Astrocyte (in vitro differentiated cells and primary cell): ENCODE measurements around the gene CYP3A4. TPM values are rescaled to one million over a fixed set of nuclear protein-coding genes. Genes with fewer than 3 reads are reported as not detected.

Experiments used
- DNase-seq: peaks from one replicate; pipeline ENCODE4 v3.0.0-alpha.2; 2010; ENCODE audit warnings: low read depth
- FAIRE-seq: peaks from 2 replicates; lab custom pipeline; 2011; peaks lifted over from hg19 to GRCh38; lab: Jason Lieb, UNC
- H2AFZ ChIP-seq: 2 replicates; pipeline ENCODE4 v1.6.0; 2012; ENCODE audit warnings: low read depth, low read length, inconsistent platforms
- H3K27ac ChIP-seq: 2 replicates; pipeline ENCODE4 v1.5.1; 2011; ENCODE audit warnings: low read depth, low read length, inconsistent platforms
- H3K27me3 ChIP-seq: 2 replicates; pipeline ENCODE4 v1.6.0; 2011; ENCODE audit warnings: low read length, inconsistent platforms; ENCODE audit not compliant: insufficient read depth
- H3K36me3 ChIP-seq: 2 replicates; pipeline ENCODE4 v1.5.1; 2011; ENCODE audit warnings: low read length, inconsistent platforms; ENCODE audit not compliant: insufficient read depth
- H3K4me1 ChIP-seq: 2 replicates; pipeline ENCODE4 v1.5.1; 2011; ENCODE audit warnings: low read length, inconsistent platforms; ENCODE audit not compliant: insufficient read depth
- H3K4me2 ChIP-seq: 2 replicates; pipeline ENCODE4 v1.6.0; 2012; ENCODE audit warnings: low read length, inconsistent platforms
- H3K4me3 ChIP-seq: 2 replicates; pipeline ENCODE4 v1.5.1; 2011; ENCODE audit warnings: low read depth, mild to moderate bottlenecking, low read length, inconsistent platforms; ENCODE audit not compliant: insufficient read depth
- H3K79me2 ChIP-seq: 2 replicates; pipeline ENCODE4 v1.6.0; 2012; ENCODE audit warnings: mild to moderate bottlenecking, low read length, inconsistent platforms; ENCODE audit not compliant: insufficient read depth
- H3K9ac ChIP-seq: 2 replicates; pipeline ENCODE4 v1.6.0; 2012; ENCODE audit warnings: mild to moderate bottlenecking, low read length, inconsistent platforms
- H3K9me3 ChIP-seq: 2 replicates; pipeline ENCODE4 v1.5.1; 2012; ENCODE audit warnings: low read depth, mild to moderate bottlenecking, low read length, inconsistent platforms; ENCODE audit not compliant: insufficient read depth
- H4K20me1 ChIP-seq: 2 replicates; pipeline ENCODE4 v1.6.0; 2012; ENCODE audit warnings: low read length, inconsistent platforms; ENCODE audit not compliant: insufficient read depth
- H3K27ac Mint-ChIP-seq: one replicate; pipeline ENCODE4 v1.8.0; 2021; ENCODE audit warnings: mild to moderate bottlenecking, mixed read lengths; ENCODE audit not compliant: unreplicated experiment
- H3K27me3 Mint-ChIP-seq: one replicate; pipeline ENCODE4 v1.8.0; 2021; ENCODE audit warnings: low read depth, mixed read lengths; ENCODE audit not compliant: unreplicated experiment
- H3K36me3 Mint-ChIP-seq: one replicate; pipeline ENCODE4 v1.8.0; 2021; ENCODE audit warnings: low read depth, mixed read lengths; ENCODE audit not compliant: unreplicated experiment
- H3K4me1 Mint-ChIP-seq: one replicate; pipeline ENCODE4 v1.8.0; 2021; ENCODE audit warnings: low read depth, mixed read lengths; ENCODE audit not compliant: unreplicated experiment
- H3K4me3 Mint-ChIP-seq: one replicate; pipeline ENCODE4 v1.8.0; 2021; ENCODE audit warnings: mild to moderate bottlenecking, moderate library complexity, mixed read lengths; ENCODE audit not compliant: unreplicated experiment
- H3K9me3 Mint-ChIP-seq: one replicate; pipeline ENCODE4 v1.8.0; 2021; ENCODE audit warnings: mild to moderate bottlenecking, mixed read lengths; ENCODE audit not compliant: unreplicated experiment
- EZH2 ChIP-seq: IDR thresholded peaks from 2 replicates; pipeline ENCODE4 v1.6.1; 2012; ENCODE audit warnings: mild to moderate bottlenecking, low read length, inconsistent platforms; ENCODE audit not compliant: insufficient read depth
- total RNA-seq: library from RNA; stranded (reverse); gene quantifications from 2 replicates; pipeline ENCODE4 v1.2.1, GENCODE V29; 2021
- TF ChIP-seq, protein P1 (sequence below): IDR thresholded peaks from 2 replicates; pipeline ENCODE4 v1.5.1; 2011; ENCODE audit warnings: low read depth, mild to moderate bottlenecking, inconsistent platforms, low read length, moderate library complexity; ENCODE audit not compliant: insufficient read depth

The CYP3A4 gene
- total RNA-seq, 1 donor from 2014 or later = not detected

GRCh38 chr7:99829524-99830160 is 45.7 kb upstream of the CYP3A4 start:
- DNase-seq (no peak), FAIRE-seq (no peak)
- no peak overlapping the region for H3K27ac Mint-ChIP-seq

DNA sequence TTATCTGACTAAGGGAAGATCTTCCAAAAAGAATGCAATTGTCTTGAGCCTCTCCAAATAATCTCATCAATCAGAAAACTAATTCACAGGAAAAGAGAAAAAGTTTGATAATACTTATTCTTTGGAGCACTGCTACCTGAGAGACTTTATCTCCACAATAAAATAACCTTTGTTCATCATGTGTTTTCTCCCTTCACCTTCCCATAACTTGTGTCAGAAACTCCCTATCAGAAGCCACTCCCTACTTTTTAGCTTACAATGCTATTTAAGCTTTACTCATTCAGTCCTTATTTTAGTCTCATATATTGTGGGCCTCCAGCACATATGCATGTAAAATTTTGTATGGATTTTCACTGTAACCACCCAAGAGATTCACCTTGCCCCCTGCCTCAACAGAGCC is 44.8 kb upstream of the CYP3A4 start:
- no peaks in the 10 kb centered on the region for H3K79me2 ChIP-seq
- no peaks in the 10 kb centered on the region for H4K20me1 ChIP-seq
- no peak overlapping the region for H3K27ac ChIP-seq
- no peak overlapping the region for H3K9ac ChIP-seq
- H3K9me3 Mint-ChIP-seq = no peaks in the 10 kb centered on the region
- H3K4me2 ChIP-seq = no peak overlapping the region
- no peaks in the 10 kb centered on the region for H3K36me3 ChIP-seq
- no peak overlapping the region for H3K27ac Mint-ChIP-seq
- no peak overlapping the region for H3K4me3 Mint-ChIP-seq
- H3K9me3 ChIP-seq = no peaks in the 10 kb centered on the region
- DNase-seq (no peak), FAIRE-seq (no peak)
- TF ChIP-seq, protein P1, sequence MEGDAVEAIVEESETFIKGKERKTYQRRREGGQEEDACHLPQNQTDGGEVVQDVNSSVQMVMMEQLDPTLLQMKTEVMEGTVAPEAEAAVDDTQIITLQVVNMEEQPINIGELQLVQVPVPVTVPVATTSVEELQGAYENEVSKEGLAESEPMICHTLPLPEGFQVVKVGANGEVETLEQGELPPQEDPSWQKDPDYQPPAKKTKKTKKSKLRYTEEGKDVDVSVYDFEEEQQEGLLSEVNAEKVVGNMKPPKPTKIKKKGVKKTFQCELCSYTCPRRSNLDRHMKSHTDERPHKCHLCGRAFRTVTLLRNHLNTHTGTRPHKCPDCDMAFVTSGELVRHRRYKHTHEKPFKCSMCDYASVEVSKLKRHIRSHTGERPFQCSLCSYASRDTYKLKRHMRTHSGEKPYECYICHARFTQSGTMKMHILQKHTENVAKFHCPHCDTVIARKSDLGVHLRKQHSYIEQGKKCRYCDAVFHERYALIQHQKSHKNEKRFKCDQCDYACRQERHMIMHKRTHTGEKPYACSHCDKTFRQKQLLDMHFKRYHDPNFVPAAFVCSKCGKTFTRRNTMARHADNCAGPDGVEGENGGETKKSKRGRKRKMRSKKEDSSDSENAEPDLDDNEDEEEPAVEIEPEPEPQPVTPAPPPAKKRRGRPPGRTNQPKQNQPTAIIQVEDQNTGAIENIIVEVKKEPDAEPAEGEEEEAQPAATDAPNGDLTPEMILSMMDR = no peak
- TF ChIP-seq EZH2 = no peak
- peaks cover 4% of the 10 kb centered on the region for H3K4me1 Mint-ChIP-seq
- H3K27me3 ChIP-seq = peaks cover 10% of the 10 kb centered on the region
- H3K27me3 Mint-ChIP-seq = peaks cover 5% of the 10 kb centered on the region
- H3K36me3 Mint-ChIP-seq = no peaks in the 10 kb centered on the region
- no peak overlapping the region for H3K4me3 ChIP-seq
- H2AFZ ChIP-seq = no peak overlapping the region
- no peaks in the 10 kb centered on the region for H3K4me1 ChIP-seq

More at GRCh38 chr7:99829524-99830160, 45.7 kb upstream of the CYP3A4 start:
- H3K36me3 ChIP-seq = no peaks in the 10 kb centered on the region
- Mint-ChIP-seq H3K27me3 (peaks cover 5% of the 10 kb centered on the region), H3K36me3 (no peaks in the 10 kb centered on the region), H3K4me1 (peaks cover 4% of the 10 kb centered on the region), H3K9me3 (no peaks in the 10 kb centered on the region), H3K4me3 (no peak overlapping the region)
- no peak overlapping the region for H3K9ac ChIP-seq
- no peak for TF ChIP-seq EZH2
- TF ChIP-seq, protein P1 = no peak
- no peaks in the 10 kb centered on the region for H4K20me1 ChIP-seq
- no peaks in the 10 kb centered on the region for H3K79me2 ChIP-seq
- H2AFZ ChIP-seq = no peak overlapping the region
- no peak overlapping the region for H3K4me2 ChIP-seq
- H3K4me3 ChIP-seq = no peak overlapping the region
- no peaks in the 10 kb centered on the region for H3K9me3 ChIP-seq
- H3K27me3 ChIP-seq = peaks cover 11% of the 10 kb centered on the region
- no peak overlapping the region for H3K27ac ChIP-seq
- H3K4me1 ChIP-seq = no peaks in the 10 kb centered on the region

GRCh38 chr7:99827040-99827778 is 43.2 kb upstream of the CYP3A4 start:
- H3K36me3 ChIP-seq = no peaks in the 10 kb centered on the region
- H3K9ac ChIP-seq = no peak overlapping the region
- peaks cover 6% of the 10 kb centered on the region for H3K27me3 ChIP-seq
- TF ChIP-seq EZH2 = no peak
- TF ChIP-seq, protein P1 = no peak
- Mint-ChIP-seq H3K9me3 (no peaks in the 10 kb centered on the region), H3K36me3 (no peaks in the 10 kb centered on the region), H3K27ac (no peak overlapping the region), H3K4me1 (peaks cover 4% of the 10 kb centered on the region), H3K4me3 (no peak overlapping the region), H3K27me3 (peaks cover 5% of the 10 kb centered on the region)
- no peak overlapping the region for H3K4me2 ChIP-seq
- DNase-seq (no peak), FAIRE-seq (no peak)
- H2AFZ ChIP-seq = no peak overlapping the region
- no peaks in the 10 kb centered on the region for H4K20me1 ChIP-seq
- H3K9me3 ChIP-seq = no peaks in the 10 kb centered on the region
- no peak overlapping the region for H3K27ac ChIP-seq
- no peak overlapping the region for H3K4me3 ChIP-seq
- H3K79me2 ChIP-seq = no peaks in the 10 kb centered on the region
- no peaks in the 10 kb centered on the region for H3K4me1 ChIP-seq
